Left ventricle myocardium inferior (tissue), 1 donor: ENCODE data around the gene PDIK1L. TPM values are rescaled to one million over a fixed set of nuclear protein-coding genes. Genes with fewer than 3 reads are reported as not detected.

Experiments used
- DNase-seq: peaks from one replicate; pipeline ENCODE4 v3.0.0-alpha.2; 2020
- H3K27ac ChIP-seq: fragments of 200-600 bp; replicated peaks from 2 replicates; pipeline ENCODE4 v1.8.0; 2021
- H3K27me3 ChIP-seq: fragments of 200-600 bp; 2 replicates; pipeline ENCODE4 v1.8.0; 2021; ENCODE audit warnings: low read depth
- H3K36me3 ChIP-seq: fragments of 200-600 bp; 2 replicates; pipeline ENCODE4 v1.8.0; 2021
- H3K4me1 ChIP-seq: fragments of 200-600 bp; 2 replicates; pipeline ENCODE4 v1.8.0; 2021
- H3K4me3 ChIP-seq: fragments of 200-600 bp; 2 replicates; pipeline ENCODE4 v1.8.0; 2021; ENCODE audit warnings: mild to moderate bottlenecking, moderate library complexity
- H3K9me3 ChIP-seq: fragments of 200-600 bp; replicated peaks from 2 replicates; pipeline ENCODE4 v1.8.0; 2021
- intact Hi-C: fragments of 100-400 bp; cut with micrococcal nuclease; formaldehyde crosslinking; loops from one replicate; pipeline ENCODE4 v1.11.0; 2022
- total RNA-seq: library from RNA; stranded (reverse); fragmentation: NEBNext Ultra II Directional; extraction: Animal tissue kit (Norgen Biotek cat#: 25700); gene quantifications from one replicate; pipeline ENCODE4 v1.2.1, GENCODE V29; 2021
- TF ChIP-seq, protein P1 (sequence below): fragments of 200-600 bp; IDR thresholded peaks from 2 replicates; pipeline ENCODE4 v1.8.0; 2021; ENCODE audit warnings: antibody characterized with exemption, mild to moderate bottlenecking, borderline replicate concordance
- donor health status: DM: no; HTN: yes; CAD: no; lungs with severe emphysema.

Gene PDIK1L
- total RNA-seq, 1 donor from 2014 or later = 4.2 TPM

DNA sequence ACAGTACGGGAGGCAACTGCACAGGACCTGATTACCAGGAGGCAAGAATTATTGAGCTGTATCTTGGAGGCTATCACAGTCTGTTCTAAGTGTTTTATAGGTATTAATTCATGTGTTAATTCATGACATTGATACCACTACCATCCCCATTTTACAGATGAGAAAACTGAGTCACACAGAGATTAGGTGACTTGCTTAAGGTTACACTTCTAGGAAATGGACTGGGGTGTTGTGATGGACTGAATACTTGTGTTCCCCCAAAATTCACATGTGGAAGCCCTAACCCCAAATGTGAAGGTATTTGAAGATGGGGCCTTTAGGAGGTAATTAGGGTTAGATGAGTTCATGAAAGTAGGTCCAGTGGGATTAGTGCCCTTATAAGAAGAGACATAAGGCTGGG lies 34.1 kb upstream of the PDIK1L start:
- intact Hi-C loops = no loop called here
- Histone ChIP-seq H3K4me3 (no peak overlapping the region), H3K9me3 (no peaks in the 10 kb centered on the region), H3K27ac (peak overlapping the region; percentile 90), H3K4me1 (peaks cover 68% of the 10 kb centered on the region), H3K27me3 (peaks cover 13% of the 10 kb centered on the region), H3K36me3 (no peaks in the 10 kb centered on the region)
- DNase-seq = no peak
- TF ChIP-seq, protein P1, sequence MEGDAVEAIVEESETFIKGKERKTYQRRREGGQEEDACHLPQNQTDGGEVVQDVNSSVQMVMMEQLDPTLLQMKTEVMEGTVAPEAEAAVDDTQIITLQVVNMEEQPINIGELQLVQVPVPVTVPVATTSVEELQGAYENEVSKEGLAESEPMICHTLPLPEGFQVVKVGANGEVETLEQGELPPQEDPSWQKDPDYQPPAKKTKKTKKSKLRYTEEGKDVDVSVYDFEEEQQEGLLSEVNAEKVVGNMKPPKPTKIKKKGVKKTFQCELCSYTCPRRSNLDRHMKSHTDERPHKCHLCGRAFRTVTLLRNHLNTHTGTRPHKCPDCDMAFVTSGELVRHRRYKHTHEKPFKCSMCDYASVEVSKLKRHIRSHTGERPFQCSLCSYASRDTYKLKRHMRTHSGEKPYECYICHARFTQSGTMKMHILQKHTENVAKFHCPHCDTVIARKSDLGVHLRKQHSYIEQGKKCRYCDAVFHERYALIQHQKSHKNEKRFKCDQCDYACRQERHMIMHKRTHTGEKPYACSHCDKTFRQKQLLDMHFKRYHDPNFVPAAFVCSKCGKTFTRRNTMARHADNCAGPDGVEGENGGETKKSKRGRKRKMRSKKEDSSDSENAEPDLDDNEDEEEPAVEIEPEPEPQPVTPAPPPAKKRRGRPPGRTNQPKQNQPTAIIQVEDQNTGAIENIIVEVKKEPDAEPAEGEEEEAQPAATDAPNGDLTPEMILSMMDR = no peak

DNA sequence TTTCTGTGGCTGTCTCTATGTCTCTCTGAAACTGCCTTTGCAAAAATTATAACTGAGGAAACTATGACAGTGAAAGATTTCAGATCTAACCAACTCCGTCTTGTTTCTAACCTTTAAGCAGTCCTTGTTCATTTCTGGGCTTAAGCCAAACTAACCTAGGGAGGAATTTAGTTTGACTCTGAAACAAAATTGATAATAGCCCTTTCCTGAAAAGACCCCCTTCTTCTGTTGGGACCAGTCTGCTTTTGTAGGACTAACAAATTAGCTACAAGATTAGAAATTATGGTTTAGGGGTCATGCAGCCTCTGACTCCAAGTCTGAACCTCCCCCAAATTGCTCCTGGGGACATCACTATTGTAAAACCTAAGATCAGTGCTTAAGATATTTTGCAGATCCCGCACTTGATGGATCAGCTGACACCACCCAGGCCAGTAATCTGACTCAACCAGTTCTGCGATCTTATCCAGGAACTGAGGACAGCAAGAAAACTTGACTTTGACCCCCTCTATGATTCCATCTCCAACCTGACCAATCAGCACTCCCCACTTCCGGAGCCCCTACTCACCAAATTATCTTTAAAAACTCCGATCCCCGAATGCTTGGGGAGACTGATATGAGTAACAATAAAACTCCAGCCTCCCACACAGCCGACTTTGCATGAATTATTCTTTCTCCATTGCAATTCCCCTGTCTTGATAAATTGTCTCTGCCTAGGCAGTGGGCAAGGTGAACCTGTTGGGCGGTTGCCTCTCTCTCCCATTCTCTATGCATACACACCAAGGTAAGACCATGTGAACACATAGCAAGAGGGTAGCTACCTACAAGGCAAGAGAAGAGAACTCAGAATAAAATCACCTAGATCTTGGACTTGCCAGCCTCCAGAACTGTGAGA lies 33.1 kb upstream of the PDIK1L start:
- Histone ChIP-seq H3K4me1 (peaks cover 65% of the 10 kb centered on the region), H3K27me3 (peaks cover 16% of the 10 kb centered on the region), H3K4me3 (no peak overlapping the region), H3K9me3 (no peaks in the 10 kb centered on the region), H3K27ac (peak overlapping the region; percentile 90), H3K36me3 (no peaks in the 10 kb centered on the region)
- intact Hi-C loops = no loop called here
- TF ChIP-seq, protein P1 = no peak
- no peak for DNase-seq

DNA sequence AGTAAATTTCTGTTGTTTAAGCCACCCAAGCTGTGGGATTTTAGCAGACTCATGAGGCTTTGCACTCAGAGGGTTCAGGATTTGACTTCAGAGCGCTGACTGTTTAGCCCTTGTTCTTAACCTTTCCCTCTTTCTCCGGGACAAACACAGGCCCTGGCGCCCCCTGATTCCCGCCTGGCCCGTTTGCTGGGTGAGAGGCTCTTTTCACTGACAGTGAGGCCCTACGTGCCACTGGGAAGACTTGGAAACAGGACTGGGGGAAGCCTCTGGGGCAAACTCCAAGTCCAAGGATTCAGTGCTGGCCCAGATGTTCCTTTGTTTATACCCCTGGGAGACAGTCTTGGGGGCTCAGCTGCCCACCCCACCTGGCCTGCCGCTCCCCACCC lies 32.5 kb upstream of the PDIK1L start:
- TF ChIP-seq, protein P1 = no peak
- no peaks in the 10 kb centered on the region for H3K9me3 ChIP-seq
- no peak overlapping the region for H3K4me3 ChIP-seq
- DNase-seq = no peak
- H3K36me3 ChIP-seq = no peaks in the 10 kb centered on the region
- H3K4me1 ChIP-seq = peaks cover 69% of the 10 kb centered on the region
- peaks cover 16% of the 10 kb centered on the region for H3K27me3 ChIP-seq
- peak overlapping the region; percentile 90 for H3K27ac ChIP-seq
- intact Hi-C loops = no loop called here

DNA sequence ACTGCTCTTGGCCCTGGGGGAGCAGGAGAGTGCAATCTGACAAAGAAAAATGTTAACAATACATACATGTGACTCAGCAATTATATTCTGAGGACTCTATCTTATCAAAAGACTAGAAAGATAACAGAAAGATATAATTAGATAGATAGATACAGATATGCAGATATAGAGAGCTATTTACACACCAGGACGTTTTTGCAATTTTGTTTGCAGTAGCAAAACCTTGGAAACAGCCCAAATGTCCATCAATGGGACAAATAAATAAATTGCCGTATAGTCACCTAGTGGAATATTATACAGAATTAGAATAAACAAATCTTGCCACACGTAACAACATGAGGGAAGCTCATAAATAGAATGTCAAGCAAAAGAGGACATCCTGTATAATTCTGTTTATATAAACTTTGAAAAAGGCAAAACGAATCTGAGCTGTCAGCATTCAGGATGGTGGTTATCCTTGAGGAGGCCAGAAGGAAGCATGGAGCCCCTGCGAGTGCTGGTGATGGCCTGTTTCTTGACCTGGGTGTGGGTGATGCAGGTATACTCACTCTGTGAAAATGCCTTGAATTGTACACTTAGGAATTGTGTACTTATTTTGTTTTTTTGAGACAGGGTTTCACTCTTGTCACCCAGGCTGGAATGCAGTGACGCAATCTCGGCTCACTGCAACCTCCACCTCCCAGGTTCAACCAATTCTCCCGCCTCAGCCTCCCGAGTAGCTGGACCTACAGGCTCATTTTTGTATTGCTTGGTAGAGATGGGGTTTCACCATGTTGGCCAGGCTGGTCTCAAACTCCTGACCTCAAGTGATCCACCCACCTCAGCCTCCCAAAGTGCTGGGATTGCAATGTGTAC lies 31.4 kb upstream of the PDIK1L start:
- Histone ChIP-seq H3K27ac (peak overlapping the region; percentile 90), H3K36me3 (no peaks in the 10 kb centered on the region), H3K4me3 (no peak overlapping the region), H3K4me1 (peaks cover 71% of the 10 kb centered on the region), H3K27me3 (peaks cover 13% of the 10 kb centered on the region), H3K9me3 (no peaks in the 10 kb centered on the region)
- TF ChIP-seq, protein P1 = no peak
- intact Hi-C loops = no loop called here
- DNase-seq = no peak

DNA sequence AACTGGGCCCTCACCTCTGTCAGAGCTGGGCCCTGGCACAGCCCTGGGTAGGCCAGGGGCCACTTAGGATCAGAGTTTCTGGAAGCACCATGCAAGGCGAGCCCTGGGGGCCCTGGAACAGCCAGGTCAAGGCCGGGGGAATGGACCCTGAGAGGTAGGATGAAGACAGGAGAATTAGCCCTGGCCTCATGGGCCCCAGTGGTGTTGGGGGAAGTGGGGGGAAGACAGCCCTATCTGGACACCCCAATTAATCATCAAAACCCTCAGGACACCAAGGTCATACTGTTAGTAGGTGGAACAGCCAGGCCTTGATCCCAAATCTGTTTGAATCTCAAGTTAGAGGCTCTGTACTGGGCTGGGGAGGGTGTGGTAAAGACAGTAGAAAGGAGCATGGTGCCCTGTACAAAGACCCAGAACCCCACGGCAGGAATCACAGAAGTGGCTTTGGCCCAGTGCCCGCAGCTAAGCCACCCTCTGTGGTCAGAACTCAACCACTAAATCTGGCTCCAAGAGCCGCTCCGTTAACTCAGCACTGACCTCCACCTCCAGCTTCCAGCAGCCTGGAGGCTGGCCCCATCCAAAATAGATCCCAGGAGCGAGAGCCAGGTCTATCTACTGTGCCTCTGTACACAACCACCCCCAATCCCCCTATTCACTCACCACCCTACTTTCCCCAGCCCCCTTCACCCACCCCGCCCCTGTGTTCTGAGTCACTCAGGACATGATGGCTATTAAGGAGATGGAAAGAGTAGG lies 30.2 kb upstream of the PDIK1L start:
- Histone ChIP-seq H3K4me1 (peaks cover 60% of the 10 kb centered on the region), H3K36me3 (no peaks in the 10 kb centered on the region), H3K27ac (peak overlapping the region; percentile 90), H3K4me3 (no peak overlapping the region), H3K9me3 (no peaks in the 10 kb centered on the region), H3K27me3 (peaks cover 3% of the 10 kb centered on the region)
- peak; percentile 62 for DNase-seq
- intact Hi-C loops = no loop called here
- TF ChIP-seq, protein P1 = no peak
